Measurements from ENCODE around the gene MYH10. TPM values are rescaled to one million over a fixed set of nuclear protein-coding genes. Genes with fewer than 3 reads are reported as not detected.
"Not testable (repeated sequence)": the region's sequence is repeated elsewhere in the genome, so short reads cannot be mapped to it uniquely, and the experiment has no call there.

MYH10 gene
- total and polyA plus RNA-seq, 2 experiments from 2014 or later, result 75.6 to 87.8 TPM

DNA sequence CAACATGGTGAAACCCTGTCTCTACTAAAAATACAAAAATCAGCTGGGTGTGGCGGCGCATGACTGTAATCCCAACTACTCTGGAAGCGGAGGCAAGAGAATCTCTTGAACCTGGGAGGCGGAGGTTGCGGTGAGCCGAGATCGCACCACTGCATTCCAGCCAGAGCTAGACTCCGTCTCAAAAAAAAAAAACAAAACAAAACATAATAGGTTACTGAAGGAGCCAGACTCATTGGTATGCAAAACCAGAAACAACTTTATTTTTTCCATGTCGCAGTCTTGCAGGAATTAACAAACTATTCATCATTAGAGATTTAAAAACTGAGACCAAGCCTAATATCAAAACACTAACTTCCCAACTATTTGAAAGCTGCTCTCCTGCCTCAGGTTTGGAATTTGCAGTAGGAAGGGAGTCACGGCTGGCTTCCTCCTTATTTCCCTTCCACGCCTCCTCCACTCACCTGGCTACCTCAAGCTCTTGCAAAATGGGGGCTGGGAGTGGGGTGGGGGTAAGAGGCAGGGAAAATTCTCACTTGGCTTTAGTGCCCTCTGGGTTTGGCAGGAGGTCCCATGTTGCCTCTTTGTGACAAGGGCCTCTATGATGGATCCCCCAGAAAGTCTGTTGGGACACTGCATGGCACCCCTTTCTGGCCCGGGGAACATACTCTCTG lies 34.1 kb upstream of the MYH10 start:
- Histone ChIP-seq H3K36me3 (replicated peaks; ENCODE audit: insufficient read depth, low read depth) (no peaks in the 10 kb centered on the region), H3K9me2 (replicated peaks; ENCODE audit: insufficient read depth) (no peaks in the 10 kb centered on the region), H3K4me3 (no peak overlapping the region), H3K27ac (no peak overlapping the region), H3K27me3 (no peaks in the 10 kb centered on the region), H3K4me1 (ENCODE audit: insufficient read depth) (no peaks in the 10 kb centered on the region), H3K9me3 (ENCODE audit: low read depth) (no peaks in the 10 kb centered on the region), H3K79me2 (no peaks in the 10 kb centered on the region), H4K20me1 (ENCODE audit: insufficient read depth, poor library complexity, severe bottlenecking) (no peaks in the 10 kb centered on the region), H3K4me2 (no peak overlapping the region), H2AFZ (no peak overlapping the region)
- WGBS (ENCODE audit: low lambda C conversion rate, missing lambda C conversion rate), result 98% methylated on average over 12 of the region's 12 CpGs
- TF ChIP-seq EZH2 (IDR thresholded peaks at IDR 0.05; ENCODE audit: borderline replicate concordance) (no peak), EZH2phosphoT487 (IDR thresholded peaks at IDR 0.05; ENCODE audit: low read depth, severe bottlenecking, unreplicated experiment) (no peak)
- TF ChIP-seq, protein P1, sequence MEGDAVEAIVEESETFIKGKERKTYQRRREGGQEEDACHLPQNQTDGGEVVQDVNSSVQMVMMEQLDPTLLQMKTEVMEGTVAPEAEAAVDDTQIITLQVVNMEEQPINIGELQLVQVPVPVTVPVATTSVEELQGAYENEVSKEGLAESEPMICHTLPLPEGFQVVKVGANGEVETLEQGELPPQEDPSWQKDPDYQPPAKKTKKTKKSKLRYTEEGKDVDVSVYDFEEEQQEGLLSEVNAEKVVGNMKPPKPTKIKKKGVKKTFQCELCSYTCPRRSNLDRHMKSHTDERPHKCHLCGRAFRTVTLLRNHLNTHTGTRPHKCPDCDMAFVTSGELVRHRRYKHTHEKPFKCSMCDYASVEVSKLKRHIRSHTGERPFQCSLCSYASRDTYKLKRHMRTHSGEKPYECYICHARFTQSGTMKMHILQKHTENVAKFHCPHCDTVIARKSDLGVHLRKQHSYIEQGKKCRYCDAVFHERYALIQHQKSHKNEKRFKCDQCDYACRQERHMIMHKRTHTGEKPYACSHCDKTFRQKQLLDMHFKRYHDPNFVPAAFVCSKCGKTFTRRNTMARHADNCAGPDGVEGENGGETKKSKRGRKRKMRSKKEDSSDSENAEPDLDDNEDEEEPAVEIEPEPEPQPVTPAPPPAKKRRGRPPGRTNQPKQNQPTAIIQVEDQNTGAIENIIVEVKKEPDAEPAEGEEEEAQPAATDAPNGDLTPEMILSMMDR (IDR thresholded peaks at IDR 0.05; ENCODE audit: poor library complexity), result no peak
- DNase-seq (ENCODE audit: low spot score), result no peak

DNA sequence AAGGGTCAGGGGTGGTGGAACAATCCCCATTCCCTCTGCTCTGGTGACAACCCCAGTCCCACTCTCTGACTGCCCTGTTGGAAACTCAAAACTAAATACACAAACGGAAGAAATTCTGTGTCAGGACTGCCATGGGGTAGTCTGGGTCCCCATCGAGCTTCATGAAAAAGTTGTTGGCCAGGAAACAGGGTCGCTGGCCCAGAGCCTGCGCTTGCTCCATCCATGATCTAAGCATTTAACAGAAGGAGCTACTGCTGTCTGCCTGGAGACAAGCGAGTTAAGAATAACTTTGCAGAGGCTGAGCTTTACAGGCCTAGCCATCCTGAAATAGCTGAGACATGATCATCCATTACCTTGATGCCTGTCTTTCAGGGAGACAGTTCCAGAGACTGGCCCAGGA lies 32.4 kb upstream of the MYH10 start:
- no peaks in the 10 kb centered on the region for H3K79me2 ChIP-seq
- H3K4me1 ChIP-seq (ENCODE audit: insufficient read depth), result no peaks in the 10 kb centered on the region
- no peak overlapping the region for H3K27ac ChIP-seq
- no peaks in the 10 kb centered on the region for H3K9me2 ChIP-seq (replicated peaks; ENCODE audit: insufficient read depth)
- 92% methylated on average over 5 of the region's 5 CpGs for WGBS (ENCODE audit: low lambda C conversion rate, missing lambda C conversion rate)
- H3K36me3 ChIP-seq (replicated peaks; ENCODE audit: insufficient read depth, low read depth), result no peaks in the 10 kb centered on the region
- no peak overlapping the region for H2AFZ ChIP-seq
- H3K27me3 ChIP-seq, result no peaks in the 10 kb centered on the region
- no peak overlapping the region for H3K4me2 ChIP-seq
- no peak overlapping the region for H3K4me3 ChIP-seq
- no peaks in the 10 kb centered on the region for H3K9me3 ChIP-seq (ENCODE audit: low read depth)
- H4K20me1 ChIP-seq (ENCODE audit: insufficient read depth, poor library complexity, severe bottlenecking), result no peaks in the 10 kb centered on the region
- TF ChIP-seq EZH2 (IDR thresholded peaks at IDR 0.05; ENCODE audit: borderline replicate concordance) (no peak), EZH2phosphoT487 (IDR thresholded peaks at IDR 0.05; ENCODE audit: low read depth, severe bottlenecking, unreplicated experiment) (no peak)
- TF ChIP-seq, protein P1 (IDR thresholded peaks at IDR 0.05; ENCODE audit: poor library complexity), result no peak
- DNase-seq (ENCODE audit: low spot score), result no peak

DNA sequence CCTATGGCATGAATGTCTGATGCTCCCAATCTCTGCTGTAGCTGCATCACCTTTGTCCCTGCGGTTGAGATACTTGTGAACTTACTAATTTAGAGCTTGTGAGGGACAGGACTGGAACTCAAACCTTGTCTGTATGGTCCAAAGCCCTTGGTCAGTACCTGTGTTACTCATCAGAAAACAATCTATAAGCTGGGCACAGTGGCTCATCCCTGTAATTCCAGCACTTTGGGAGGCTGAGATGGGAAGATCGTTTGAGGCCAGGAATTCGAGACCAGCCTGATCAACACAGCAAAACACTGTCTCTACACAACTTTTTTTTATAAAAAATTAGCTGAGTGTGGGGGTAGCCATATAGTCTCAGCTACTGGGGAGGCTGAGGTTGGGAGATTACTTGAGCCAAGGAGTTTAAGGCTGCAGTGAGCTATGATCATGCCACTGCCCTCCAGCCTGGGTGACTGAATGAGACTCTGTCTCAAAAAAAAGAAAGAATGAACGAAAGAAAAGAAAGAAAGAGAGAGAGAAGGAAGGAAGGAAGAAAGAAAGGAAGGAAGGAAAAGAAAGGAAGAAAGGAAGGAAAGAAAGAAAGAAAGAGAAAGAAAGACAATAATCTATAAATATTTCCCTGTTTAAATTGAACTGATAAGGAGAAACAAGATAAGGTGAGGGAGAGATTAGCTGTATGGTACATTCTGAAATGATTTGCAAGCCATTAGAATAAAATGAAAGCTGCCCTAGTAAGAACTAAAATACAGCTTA lies 31.7 kb upstream of the MYH10 start:
- Histone ChIP-seq H3K36me3 (replicated peaks; ENCODE audit: insufficient read depth, low read depth) (no peaks in the 10 kb centered on the region), H3K79me2 (no peaks in the 10 kb centered on the region), H2AFZ (no peak overlapping the region), H3K27me3 (no peaks in the 10 kb centered on the region), H3K9me3 (ENCODE audit: low read depth) (no peaks in the 10 kb centered on the region), H3K9me2 (replicated peaks; ENCODE audit: insufficient read depth) (no peaks in the 10 kb centered on the region), H3K4me2 (no peak overlapping the region), H4K20me1 (ENCODE audit: insufficient read depth, poor library complexity, severe bottlenecking) (no peaks in the 10 kb centered on the region), H3K4me1 (ENCODE audit: insufficient read depth) (no peaks in the 10 kb centered on the region), H3K4me3 (no peak overlapping the region), H3K27ac (no peak overlapping the region)
- 79% methylated on average over 4 of the region's 4 CpGs for WGBS (ENCODE audit: low lambda C conversion rate, missing lambda C conversion rate)
- no peak for DNase-seq (ENCODE audit: low spot score)
- no peak for TF ChIP-seq EZH2phosphoT487 (IDR thresholded peaks at IDR 0.05; ENCODE audit: low read depth, severe bottlenecking, unreplicated experiment)
- TF ChIP-seq EZH2 (IDR thresholded peaks at IDR 0.05; ENCODE audit: borderline replicate concordance), result no peak
- TF ChIP-seq, protein P1 (IDR thresholded peaks at IDR 0.05; ENCODE audit: poor library complexity), result no peak

DNA sequence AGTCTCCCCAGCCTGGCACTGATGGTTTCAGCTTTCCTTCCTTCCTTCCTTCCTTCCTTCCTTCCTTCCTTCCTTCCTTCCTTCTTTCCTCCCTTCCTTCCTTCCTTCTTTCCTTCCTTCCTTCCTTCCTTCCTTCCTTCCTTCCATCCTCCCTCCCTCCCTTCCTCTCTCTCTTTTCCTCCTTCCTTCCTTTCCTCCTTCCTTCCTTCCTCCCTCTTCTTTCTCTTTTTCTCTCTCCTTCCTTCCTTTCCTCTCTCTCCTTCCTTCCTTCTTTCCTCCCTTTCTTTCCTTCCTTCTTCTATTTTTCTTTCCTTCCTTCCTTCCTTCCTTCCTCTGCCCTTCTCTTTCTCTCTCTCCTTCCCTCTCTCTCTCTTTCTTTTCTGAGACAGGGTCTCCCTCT lies 30.2 kb upstream of the MYH10 start:
- H3K4me3 ChIP-seq; H3K27ac ChIP-seq; H3K9me3 ChIP-seq (ENCODE audit: low read depth); H3K9me2 ChIP-seq (replicated peaks; ENCODE audit: insufficient read depth); H2AFZ ChIP-seq; H3K36me3 ChIP-seq (replicated peaks; ENCODE audit: insufficient read depth, low read depth); H3K79me2 ChIP-seq; H3K27me3 ChIP-seq; DNase-seq (ENCODE audit: low spot score); H3K4me1 ChIP-seq (ENCODE audit: insufficient read depth); H3K4me2 ChIP-seq; H4K20me1 ChIP-seq (ENCODE audit: insufficient read depth, poor library complexity, severe bottlenecking): not testable (repeated sequence)
